Ishikawa (cell line): Measurements from ENCODE around the gene MAST2.

Source experiments
- CEBPB ChIP-seq: IDR thresholded peaks from 2 replicates; pipeline ENCODE4 v1.6.1; 2012
- CREB1 ChIP-seq: IDR thresholded peaks from 2 replicates; pipeline ENCODE4 v1.6.1; 2012; ENCODE audit warnings: low read depth
- EGR1 ChIP-seq: IDR thresholded peaks from 2 replicates; pipeline ENCODE4 v1.6.1; 2012
- EP300 ChIP-seq: IDR thresholded peaks from 2 replicates; pipeline ENCODE4 v1.6.1; 2012; ENCODE audit warnings: borderline replicate concordance
- FOXM1 ChIP-seq: IDR thresholded peaks from 2 replicates; pipeline ENCODE4 v1.6.1; 2012; ENCODE audit warnings: low read depth, borderline replicate concordance
- NFIC ChIP-seq: IDR thresholded peaks from 2 replicates; pipeline ENCODE4 v1.6.1; 2012
- RAD21 ChIP-seq: IDR thresholded peaks from 2 replicates; pipeline ENCODE4 v1.6.1; 2012; ENCODE audit warnings: low read depth
- TAF1 ChIP-seq: IDR thresholded peaks from 2 replicates; pipeline ENCODE4 v1.6.1; 2012; ENCODE audit warnings: low read depth, mild to moderate bottlenecking
- TCF12 ChIP-seq: IDR thresholded peaks from 2 replicates; pipeline ENCODE4 v1.6.1; 2012; ENCODE audit warnings: low read depth
- TEAD4 ChIP-seq: IDR thresholded peaks from 2 replicates; pipeline ENCODE4 v1.6.1; 2012
- YY1 ChIP-seq: IDR thresholded peaks from 2 replicates; pipeline ENCODE4 v1.6.1; 2012; ENCODE audit warnings: low read depth
- ZBTB7A ChIP-seq: IDR thresholded peaks from 2 replicates; pipeline ENCODE4 v1.6.1; 2012; ENCODE audit warnings: low read depth
- TF ChIP-seq, protein P1 (sequence below): IDR thresholded peaks from 2 replicates; pipeline ENCODE4 v1.6.1; 2012; ENCODE audit warnings: low read depth, mild to moderate bottlenecking
- TF ChIP-seq, protein P2 (sequence below): IDR thresholded peaks from 2 replicates; pipeline ENCODE4 v1.6.1; 2012
- TF ChIP-seq, protein P3 (sequence below): IDR thresholded peaks from 2 replicates; pipeline ENCODE4 v1.6.1; 2012

MAST2 gene

DNA sequence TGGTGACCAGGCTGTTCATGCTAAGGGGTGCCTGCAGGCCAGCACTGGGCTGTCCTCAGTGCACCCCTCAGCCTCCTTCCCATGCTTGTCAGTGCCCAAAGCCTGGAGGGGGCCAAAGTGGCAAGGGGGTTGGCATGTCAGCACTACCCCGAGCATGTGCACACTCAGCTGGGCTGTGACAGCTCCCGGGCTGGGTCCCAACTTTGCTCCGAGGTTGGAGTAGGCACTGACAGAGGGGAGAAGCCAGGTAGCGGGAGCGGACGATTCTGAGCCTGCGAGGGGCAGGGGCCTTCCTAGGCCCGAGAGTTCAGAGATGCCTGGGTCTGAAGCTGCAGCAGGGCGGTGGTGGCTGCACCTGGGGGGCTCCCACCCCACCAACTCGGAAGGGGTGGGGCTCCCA is 119.0 kb downstream of the MAST2 start:
- TF ChIP-seq TEAD4: no peak
- TF ChIP-seq FOXM1: no peak
- TF ChIP-seq NFIC: no peak
- TF ChIP-seq YY1: no peak
- TF ChIP-seq CREB1: no peak
- TF ChIP-seq, protein P1, sequence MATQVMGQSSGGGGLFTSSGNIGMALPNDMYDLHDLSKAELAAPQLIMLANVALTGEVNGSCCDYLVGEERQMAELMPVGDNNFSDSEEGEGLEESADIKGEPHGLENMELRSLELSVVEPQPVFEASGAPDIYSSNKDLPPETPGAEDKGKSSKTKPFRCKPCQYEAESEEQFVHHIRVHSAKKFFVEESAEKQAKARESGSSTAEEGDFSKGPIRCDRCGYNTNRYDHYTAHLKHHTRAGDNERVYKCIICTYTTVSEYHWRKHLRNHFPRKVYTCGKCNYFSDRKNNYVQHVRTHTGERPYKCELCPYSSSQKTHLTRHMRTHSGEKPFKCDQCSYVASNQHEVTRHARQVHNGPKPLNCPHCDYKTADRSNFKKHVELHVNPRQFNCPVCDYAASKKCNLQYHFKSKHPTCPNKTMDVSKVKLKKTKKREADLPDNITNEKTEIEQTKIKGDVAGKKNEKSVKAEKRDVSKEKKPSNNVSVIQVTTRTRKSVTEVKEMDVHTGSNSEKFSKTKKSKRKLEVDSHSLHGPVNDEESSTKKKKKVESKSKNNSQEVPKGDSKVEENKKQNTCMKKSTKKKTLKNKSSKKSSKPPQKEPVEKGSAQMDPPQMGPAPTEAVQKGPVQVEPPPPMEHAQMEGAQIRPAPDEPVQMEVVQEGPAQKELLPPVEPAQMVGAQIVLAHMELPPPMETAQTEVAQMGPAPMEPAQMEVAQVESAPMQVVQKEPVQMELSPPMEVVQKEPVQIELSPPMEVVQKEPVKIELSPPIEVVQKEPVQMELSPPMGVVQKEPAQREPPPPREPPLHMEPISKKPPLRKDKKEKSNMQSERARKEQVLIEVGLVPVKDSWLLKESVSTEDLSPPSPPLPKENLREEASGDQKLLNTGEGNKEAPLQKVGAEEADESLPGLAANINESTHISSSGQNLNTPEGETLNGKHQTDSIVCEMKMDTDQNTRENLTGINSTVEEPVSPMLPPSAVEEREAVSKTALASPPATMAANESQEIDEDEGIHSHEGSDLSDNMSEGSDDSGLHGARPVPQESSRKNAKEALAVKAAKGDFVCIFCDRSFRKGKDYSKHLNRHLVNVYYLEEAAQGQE: no peak
- TF ChIP-seq EGR1: no peak
- no peak for TF ChIP-seq TAF1
- no peak for TF ChIP-seq EP300
- TF ChIP-seq RAD21: no peak
- no peak for TF ChIP-seq ZBTB7A
- TF ChIP-seq, protein P2, sequence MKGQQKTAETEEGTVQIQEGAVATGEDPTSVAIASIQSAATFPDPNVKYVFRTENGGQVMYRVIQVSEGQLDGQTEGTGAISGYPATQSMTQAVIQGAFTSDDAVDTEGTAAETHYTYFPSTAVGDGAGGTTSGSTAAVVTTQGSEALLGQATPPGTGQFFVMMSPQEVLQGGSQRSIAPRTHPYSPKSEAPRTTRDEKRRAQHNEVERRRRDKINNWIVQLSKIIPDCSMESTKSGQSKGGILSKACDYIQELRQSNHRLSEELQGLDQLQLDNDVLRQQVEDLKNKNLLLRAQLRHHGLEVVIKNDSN: no peak

DNA sequence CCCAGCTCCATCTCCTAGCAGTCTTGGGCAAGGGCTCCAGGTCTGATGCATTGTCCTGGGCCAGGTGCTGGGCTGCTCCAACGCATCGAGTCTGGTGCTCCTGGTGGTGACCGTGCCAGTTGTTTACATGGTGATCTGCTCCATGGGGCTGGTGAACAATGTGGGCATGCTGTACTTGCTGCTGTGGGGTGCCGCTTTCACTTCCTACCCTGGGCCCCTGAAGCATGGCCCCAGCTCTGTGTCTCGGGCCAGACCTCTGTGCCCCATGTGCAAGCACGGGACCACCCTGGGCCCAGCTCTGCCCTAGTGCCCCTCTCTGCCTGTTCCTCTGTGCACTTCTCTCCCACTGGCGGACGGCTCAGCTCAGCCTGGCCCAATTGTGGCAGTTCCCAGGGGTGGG is 119.4 kb downstream of the MAST2 start:
- TF ChIP-seq EP300: no peak
- TF ChIP-seq, protein P1: no peak
- TF ChIP-seq TCF12: no peak
- no peak for TF ChIP-seq TAF1
- TF ChIP-seq TEAD4: no peak

- TF ChIP-seq TAF1 (no peak), YY1 (no peak), CREB1 (no peak), NFIC (no peak), TCF12 (no peak), FOXM1 (no peak), EGR1 (no peak), EP300 (no peak), TEAD4 (no peak)
- TF ChIP-seq, protein P2: no peak
- TF ChIP-seq, protein P1: no peak
Measured at GRCh38 chr1:45923343-45923742, 119.9 kb downstream of the MAST2 start.

DNA sequence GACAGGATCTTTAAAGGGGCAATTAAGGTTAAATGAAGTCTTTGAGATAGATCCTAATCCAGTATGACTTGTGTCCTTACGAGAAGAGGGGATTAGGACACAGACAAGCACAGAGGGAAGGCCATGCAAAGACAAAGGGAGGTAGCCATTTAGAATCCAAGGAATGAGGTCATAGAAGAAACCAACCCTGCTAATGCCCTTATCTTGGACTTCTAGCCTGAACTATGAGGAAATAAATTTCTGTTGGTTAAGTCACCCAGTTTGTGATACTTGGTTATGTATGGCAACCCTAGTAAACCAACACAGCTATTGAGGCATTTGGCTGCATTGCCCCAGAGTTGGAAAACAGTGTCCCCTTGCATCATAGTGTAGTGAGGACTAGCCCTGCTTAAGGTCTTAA is 121.3 kb downstream of the MAST2 start:
- TF ChIP-seq TCF12: no peak
- TF ChIP-seq TEAD4: no peak
- no peak for TF ChIP-seq TAF1
- TF ChIP-seq, protein P2: no peak
- no peak for TF ChIP-seq CREB1
- no peak for TF ChIP-seq RAD21
- TF ChIP-seq YY1: no peak
- no peak for TF ChIP-seq FOXM1
- TF ChIP-seq CEBPB: no peak
- no peak for TF ChIP-seq ZBTB7A
- TF ChIP-seq, protein P3, sequence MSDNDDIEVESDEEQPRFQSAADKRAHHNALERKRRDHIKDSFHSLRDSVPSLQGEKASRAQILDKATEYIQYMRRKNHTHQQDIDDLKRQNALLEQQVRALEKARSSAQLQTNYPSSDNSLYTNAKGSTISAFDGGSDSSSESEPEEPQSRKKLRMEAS: no peak
- TF ChIP-seq, protein P1: no peak
- no peak for TF ChIP-seq EGR1
- TF ChIP-seq EP300: no peak
- TF ChIP-seq NFIC: no peak
